Measurements from ENCODE around the gene HMGCS1.
"Not testable (repeated sequence)": the region's sequence is repeated elsewhere in the genome, so short reads cannot be mapped to it uniquely, and the experiment has no call there.

HMGCS1 gene

GRCh38 chr5:43312076-43312661 is 1.0 kb downstream of the HMGCS1 start:
- no peak for DNase-seq (ENCODE audit: low read depth)

GRCh38 chr5:43309637-43310036 is 3.6 kb downstream of the HMGCS1 start:
- DNase-seq (ENCODE audit: low read depth): no peak

GRCh38 chr5:43309122-43309521 is 4.1 kb downstream of the HMGCS1 start:
- no peak for DNase-seq (ENCODE audit: low read depth)

- not testable (repeated sequence) for DNase-seq (ENCODE audit: low read depth)
Observed at GRCh38 chr5:43306954-43307353, 6.3 kb downstream of the HMGCS1 start.

- peak; percentile 58 for DNase-seq (ENCODE audit: low read depth)
Observed at GRCh38 chr5:43305948-43306565, 7.2 kb downstream of the HMGCS1 start.

- no peak for DNase-seq (ENCODE audit: low read depth)
Observed at GRCh38 chr5:43304525-43304924, 8.7 kb downstream of the HMGCS1 start.

GRCh38 chr5:43303242-43303641 is 10.0 kb downstream of the HMGCS1 start:
- DNase-seq (ENCODE audit: low read depth): no peak

- no peak for DNase-seq (ENCODE audit: low read depth)
Observed at GRCh38 chr5:43302481-43302880, 10.7 kb downstream of the HMGCS1 start.

- DNase-seq (ENCODE audit: low read depth): no peak
Observed at GRCh38 chr5:43301653-43302091, 11.5 kb downstream of the HMGCS1 start.

- no peak for DNase-seq (ENCODE audit: low read depth)
Observed at GRCh38 chr5:43300112-43300511, 13.1 kb downstream of the HMGCS1 start.

- DNase-seq (ENCODE audit: low read depth): no peak
Observed at GRCh38 chr5:43298443-43298842, 14.8 kb downstream of the HMGCS1 start.

- no peak for DNase-seq (ENCODE audit: low read depth)
Observed at GRCh38 chr5:43296835-43297234, 16.4 kb downstream of the HMGCS1 start.

- DNase-seq (ENCODE audit: low read depth): no peak
Observed at GRCh38 chr5:43295202-43295601, 18.0 kb downstream of the HMGCS1 start.

- peak; percentile 62 for DNase-seq (ENCODE audit: low read depth)
Observed at GRCh38 chr5:43294226-43294625, 19.0 kb downstream of the HMGCS1 start.

GRCh38 chr5:43290726-43291125 is 22.5 kb downstream of the HMGCS1 start:
- DNase-seq (ENCODE audit: low read depth): no peak

- DNase-seq (ENCODE audit: low read depth): no peak
Observed at GRCh38 chr5:43288269-43288831, 24.9 kb downstream of the HMGCS1 start.

GRCh38 chr5:43287493-43287892 is 25.7 kb downstream of the HMGCS1 start:
- no peak for DNase-seq (ENCODE audit: low read depth)

- no peak for DNase-seq (ENCODE audit: low read depth)
Observed at GRCh38 chr5:43286623-43287022, 26.6 kb downstream of the HMGCS1 start.

- DNase-seq (ENCODE audit: low read depth): peak; percentile 97
Observed at GRCh38 chr5:43281840-43282658, 31.2 kb downstream of the HMGCS1 start.

- no peak for DNase-seq (ENCODE audit: low read depth)
Observed at GRCh38 chr5:43279548-43280274, 33.5 kb downstream of the HMGCS1 start.

GRCh38 chr5:43275391-43275790 is 37.8 kb downstream of the HMGCS1 start:
- no peak for DNase-seq (ENCODE audit: low read depth)

GRCh38 chr5:43274435-43275114 is 38.6 kb downstream of the HMGCS1 start:
- no peak for DNase-seq (ENCODE audit: low read depth)

Measured in HS-5 (cell line).